ENCODE data around the gene ZNF335.

Gene ZNF335, protein sequence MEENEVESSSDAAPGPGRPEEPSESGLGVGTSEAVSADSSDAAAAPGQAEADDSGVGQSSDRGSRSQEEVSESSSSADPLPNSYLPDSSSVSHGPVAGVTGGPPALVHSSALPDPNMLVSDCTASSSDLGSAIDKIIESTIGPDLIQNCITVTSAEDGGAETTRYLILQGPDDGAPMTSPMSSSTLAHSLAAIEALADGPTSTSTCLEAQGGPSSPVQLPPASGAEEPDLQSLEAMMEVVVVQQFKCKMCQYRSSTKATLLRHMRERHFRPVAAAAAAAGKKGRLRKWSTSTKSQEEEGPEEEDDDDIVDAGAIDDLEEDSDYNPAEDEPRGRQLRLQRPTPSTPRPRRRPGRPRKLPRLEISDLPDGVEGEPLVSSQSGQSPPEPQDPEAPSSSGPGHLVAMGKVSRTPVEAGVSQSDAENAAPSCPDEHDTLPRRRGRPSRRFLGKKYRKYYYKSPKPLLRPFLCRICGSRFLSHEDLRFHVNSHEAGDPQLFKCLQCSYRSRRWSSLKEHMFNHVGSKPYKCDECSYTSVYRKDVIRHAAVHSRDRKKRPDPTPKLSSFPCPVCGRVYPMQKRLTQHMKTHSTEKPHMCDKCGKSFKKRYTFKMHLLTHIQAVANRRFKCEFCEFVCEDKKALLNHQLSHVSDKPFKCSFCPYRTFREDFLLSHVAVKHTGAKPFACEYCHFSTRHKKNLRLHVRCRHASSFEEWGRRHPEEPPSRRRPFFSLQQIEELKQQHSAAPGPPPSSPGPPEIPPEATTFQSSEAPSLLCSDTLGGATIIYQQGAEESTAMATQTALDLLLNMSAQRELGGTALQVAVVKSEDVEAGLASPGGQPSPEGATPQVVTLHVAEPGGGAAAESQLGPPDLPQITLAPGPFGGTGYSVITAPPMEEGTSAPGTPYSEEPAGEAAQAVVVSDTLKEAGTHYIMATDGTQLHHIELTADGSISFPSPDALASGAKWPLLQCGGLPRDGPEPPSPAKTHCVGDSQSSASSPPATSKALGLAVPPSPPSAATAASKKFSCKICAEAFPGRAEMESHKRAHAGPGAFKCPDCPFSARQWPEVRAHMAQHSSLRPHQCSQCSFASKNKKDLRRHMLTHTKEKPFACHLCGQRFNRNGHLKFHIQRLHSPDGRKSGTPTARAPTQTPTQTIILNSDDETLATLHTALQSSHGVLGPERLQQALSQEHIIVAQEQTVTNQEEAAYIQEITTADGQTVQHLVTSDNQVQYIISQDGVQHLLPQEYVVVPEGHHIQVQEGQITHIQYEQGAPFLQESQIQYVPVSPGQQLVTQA (N-terminal part only)

DNA sequence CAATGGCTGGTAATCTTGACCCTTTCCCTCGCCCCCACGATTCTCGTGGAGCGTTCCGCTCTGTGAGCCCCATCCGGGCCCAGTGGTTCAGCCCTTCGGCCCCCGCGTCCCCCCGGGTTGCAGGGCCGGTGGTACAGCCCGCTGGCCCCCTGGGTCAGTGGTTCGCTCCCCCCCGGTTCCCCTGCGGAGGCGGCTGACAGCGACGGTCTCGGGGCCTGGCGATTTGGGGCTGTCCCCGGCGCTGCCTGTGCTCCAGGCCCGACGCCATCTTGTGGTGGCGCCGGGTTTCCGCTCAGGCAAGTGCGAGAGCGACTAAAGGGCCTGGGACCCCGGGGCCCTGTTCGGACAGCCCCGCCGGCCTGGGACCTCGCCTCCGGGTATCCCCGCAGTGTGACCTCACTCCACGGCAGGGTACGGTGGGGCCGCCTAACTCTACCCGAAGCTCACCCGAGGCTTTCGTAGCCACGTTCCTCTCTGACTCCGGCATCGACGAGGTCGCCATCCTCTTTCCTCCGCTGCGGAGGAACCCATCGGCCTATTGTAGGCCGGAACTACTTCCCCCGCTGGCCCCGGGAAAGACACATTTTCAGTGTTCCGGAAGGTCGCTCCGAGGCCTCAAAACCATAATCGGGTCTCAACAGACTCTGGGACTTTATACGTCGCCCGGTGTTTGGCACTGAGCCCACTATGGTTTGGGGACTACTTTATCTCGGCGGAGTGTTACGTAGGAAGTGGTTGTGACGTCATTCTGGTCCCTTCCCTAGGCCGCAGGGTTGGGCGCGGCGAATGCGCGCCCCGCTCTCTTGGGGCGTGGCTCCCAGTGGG lies at the start of gene ZNF335:
Gene ZNF335, minus strand, starts transcription at position 529 of the 825 bp plus-strand sequence. CDS start 793 bp downstream, outside the sequence.
- in situ Hi-C loops (cut with MboI; ENCODE audit: low sequenced_read_pairs), result no loop called here

DNA sequence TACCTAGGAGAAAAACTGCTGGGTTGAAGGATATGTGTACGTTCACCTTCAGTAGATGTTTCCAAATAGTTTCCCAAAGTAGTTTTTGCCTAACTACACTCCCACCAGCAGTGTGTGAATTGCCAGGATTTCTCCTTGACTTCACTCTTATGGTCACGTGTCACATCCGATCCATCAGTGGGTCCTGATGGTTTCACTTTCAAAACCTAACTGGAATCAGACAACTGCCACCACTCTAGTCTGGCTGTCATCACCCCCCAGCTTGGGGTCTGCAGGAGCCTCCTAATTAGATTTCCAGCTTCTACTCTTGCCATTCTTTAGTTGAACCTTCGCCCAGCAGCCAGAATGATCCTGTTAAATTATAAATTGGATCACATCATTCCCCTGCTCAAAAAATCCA lies 48.6 kb upstream of the ZNF335 start:
- in situ Hi-C loops (cut with MboI; ENCODE audit: low sequenced_read_pairs), result no loop called here

DNA sequence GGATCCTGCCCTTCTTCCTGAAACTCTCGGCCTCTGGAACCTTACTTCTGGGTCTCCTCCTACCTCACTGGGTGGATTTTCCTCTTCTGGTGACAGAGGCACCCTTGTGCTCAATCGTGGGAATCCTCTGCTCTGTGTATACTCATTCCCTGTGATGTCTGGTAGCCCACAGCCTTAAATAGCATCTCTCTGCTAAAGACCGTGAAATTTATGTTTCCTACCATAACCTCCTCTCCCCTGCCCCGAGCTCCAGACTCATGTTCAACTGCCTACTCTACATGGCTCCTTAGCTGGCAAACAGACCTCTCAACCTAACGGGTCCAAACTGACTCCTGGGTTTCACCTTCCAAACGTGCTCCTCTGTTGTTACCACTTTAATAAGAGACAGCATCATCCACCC lies 46.6 kb upstream of the ZNF335 start:
- in situ Hi-C loops (cut with MboI; ENCODE audit: low sequenced_read_pairs), result no loop called here

DNA sequence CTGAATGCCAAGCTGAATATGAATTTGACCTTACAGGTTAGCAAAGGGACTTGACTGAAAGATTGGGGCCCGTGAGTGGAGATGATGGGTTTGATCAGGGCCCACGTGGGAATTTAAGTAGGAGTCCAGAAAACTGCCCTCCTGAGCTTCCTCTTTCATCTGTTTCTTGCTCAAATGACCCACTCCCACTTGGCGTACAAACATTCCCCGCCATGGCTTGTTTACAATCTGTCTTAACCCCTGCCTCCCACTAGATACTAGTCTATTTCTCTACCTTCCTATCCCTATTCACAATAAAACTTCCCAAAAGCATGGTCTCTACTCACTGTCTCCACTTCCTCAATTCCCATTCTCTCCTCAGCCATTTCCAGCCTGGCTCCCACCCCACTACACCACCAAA lies 46.1 kb upstream of the ZNF335 start:
- in situ Hi-C loops (cut with MboI; ENCODE audit: low sequenced_read_pairs), result no loop called here

DNA sequence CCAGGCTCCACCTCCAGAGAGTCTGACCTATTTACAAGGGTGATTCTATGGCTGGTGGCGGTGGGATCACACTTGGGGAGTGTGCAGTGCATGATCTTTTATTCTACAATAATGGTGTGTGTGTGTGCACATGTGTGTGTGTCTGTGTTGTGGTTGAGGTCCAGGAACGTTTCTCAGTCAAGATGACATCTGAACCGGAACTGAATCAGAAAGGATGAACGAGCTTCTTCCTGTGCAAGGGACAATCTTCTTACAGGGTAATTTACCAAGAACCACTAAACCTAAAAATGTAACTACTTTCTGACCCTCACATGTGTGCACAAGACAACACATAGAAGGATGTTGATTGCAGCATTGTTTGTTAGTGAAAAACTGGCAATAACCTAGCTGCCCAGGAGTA lies 45.3 kb upstream of the ZNF335 start:
- in situ Hi-C loops (cut with MboI; ENCODE audit: low sequenced_read_pairs), result no loop called here

DNA sequence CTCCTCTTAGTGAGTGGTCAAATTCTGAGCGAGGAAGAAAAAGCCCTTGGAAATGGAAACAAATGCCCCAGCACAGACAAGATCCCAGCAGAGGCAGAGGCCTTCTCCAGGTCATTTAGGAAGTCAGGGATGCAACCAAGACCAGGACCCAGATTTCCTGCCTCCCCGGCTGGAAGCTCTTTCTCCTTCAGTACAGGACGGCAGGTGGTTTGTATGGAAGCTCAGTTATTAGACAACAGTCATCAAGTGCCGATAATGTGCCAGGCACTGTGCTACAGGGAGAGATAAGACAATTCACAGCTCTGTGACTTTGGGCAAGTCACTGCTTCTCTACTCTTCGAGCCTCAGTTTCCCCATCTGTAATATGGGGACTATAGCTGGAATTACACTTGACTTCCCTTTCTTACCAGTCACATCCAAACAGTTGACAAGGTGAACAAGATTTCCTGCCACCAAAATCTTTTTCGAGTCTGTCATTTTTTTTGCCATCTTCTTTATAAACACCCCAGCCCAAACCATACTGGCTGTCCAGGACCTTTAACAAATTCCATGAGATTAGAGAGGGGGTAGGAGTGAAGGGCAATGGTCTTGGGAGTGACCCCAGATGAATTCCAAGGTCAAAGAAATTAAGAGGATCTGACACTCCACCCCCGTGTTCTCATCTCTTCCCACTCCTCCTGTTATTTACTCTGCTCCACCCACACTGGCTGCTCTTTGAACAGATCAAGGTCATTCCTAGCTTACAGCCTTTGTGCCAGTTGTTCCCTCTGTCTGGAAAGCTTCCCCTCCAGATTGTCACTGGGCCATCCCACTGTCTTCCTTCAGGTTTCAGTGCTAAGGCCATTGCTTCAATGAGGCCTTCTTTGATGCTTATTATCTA lies 42.8 kb upstream of the ZNF335 start:
- in situ Hi-C loops (cut with MboI; ENCODE audit: low sequenced_read_pairs), result no loop called here

DNA sequence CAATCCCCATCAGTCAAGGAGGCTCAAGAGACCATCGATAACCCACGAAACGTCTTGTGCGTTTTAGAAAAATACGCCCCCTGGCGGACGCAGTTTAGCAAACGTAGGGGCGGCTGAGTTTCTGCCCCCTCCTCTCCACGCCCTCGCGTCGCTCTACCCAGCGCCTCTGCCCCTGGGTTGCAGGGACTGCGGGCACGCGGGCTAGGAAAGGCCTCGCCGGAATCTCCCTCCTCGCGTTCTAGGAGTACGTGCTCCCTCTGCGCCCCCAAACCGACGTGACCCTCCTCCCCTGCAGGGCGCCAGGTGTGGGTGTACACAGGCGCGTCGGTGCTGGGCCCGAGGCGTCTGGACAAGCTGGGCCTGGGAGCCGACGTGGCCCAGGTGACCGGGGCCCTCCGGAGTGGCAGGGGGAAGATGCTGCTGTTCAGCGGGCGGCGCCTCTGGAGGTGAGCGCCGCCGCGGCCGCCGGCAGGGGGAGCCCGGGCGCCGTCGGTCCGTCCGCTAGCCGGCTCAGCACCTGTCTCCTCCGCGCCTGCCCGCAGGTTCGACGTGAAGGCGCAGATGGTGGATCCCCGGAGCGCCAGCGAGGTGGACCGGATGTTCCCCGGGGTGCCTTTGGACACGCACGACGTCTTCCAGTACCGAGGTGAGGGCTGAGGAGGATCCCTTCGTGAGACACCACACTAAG lies 42.0 kb upstream of the ZNF335 start:
- in situ Hi-C loops (cut with MboI; ENCODE audit: low sequenced_read_pairs), result no loop called here

DNA sequence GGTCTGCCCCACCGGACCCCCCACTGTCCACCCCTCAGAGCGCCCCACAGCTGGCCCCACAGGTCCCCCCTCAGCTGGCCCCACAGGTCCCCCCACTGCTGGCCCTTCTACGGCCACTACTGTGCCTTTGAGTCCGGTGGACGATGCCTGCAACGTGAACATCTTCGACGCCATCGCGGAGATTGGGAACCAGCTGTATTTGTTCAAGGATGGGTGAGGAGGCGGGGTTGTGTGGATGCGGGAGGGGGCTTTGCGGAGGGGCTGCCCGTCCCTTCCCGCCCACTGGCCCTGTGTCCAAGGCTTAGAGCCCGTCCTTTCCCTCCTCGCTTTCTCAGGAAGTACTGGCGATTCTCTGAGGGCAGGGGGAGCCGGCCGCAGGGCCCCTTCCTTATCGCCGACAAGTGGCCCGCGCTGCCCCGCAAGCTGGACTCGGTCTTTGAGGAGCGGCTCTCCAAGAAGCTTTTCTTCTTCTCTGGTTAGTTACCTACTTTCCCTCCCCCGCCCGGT lies 41.4 kb upstream of the ZNF335 start:
- in situ Hi-C loops (cut with MboI; ENCODE audit: low sequenced_read_pairs), result no loop called here

DNA sequence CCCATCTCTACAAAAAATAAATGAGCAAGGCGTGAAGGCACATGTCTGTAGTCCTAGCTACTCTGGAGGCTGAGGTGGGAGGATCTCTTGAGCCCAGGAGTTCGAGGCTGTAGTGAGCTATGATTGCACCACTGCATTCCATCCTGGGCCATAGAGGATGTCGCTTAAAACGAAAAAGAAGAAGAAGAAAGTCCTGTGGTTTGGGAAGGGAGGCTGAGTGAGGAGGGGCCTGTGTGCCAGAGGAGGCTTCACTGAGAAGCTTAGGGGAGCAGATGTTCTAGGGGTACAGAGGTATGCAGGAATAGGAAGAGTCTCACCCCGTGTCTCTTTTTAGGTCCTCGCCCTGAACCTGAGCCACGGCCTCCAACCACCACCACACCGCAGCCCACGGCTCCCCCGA lies 40.9 kb upstream of the ZNF335 start:
- in situ Hi-C loops (cut with MboI; ENCODE audit: low sequenced_read_pairs), result no loop called here

DNA sequence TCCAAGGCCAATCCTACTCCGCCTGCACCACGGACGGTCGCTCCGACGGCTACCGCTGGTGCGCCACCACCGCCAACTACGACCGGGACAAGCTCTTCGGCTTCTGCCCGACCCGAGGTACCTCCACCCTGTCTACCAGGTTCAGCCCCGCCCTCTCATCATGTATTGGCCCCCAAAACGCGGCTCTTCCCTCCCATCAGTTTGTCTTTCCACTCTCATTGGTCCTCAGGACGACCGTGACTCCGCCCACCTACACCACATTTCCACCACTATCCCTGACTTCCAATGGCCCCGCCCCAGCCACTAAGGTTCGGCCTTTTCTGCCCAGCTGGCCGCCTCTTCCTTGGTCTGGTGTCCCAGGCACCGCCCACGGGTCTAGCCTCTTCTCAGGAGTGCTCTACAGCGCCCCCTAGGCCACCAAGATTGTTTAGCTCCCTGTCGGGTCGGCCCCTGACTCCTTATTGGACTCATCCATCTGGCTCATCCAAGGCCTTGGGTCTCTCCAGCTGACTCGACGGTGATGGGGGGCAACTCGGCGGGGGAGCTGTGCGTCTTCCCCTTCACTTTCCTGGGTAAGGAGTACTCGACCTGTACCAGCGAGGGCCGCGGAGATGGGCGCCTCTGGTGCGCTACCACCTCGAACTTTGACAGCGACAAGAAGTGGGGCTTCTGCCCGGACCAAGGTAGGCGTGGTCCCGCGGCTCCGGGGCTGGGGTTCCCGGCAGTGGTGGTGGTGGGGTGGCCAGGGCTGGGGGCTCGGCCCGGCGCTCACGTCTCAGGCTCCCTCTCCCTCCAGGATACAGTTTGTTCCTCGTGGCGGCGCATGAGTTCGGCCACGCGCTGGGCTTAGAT lies 39.9 kb upstream of the ZNF335 start:
- in situ Hi-C loops (cut with MboI; ENCODE audit: low sequenced_read_pairs), result no loop called here

DNA sequence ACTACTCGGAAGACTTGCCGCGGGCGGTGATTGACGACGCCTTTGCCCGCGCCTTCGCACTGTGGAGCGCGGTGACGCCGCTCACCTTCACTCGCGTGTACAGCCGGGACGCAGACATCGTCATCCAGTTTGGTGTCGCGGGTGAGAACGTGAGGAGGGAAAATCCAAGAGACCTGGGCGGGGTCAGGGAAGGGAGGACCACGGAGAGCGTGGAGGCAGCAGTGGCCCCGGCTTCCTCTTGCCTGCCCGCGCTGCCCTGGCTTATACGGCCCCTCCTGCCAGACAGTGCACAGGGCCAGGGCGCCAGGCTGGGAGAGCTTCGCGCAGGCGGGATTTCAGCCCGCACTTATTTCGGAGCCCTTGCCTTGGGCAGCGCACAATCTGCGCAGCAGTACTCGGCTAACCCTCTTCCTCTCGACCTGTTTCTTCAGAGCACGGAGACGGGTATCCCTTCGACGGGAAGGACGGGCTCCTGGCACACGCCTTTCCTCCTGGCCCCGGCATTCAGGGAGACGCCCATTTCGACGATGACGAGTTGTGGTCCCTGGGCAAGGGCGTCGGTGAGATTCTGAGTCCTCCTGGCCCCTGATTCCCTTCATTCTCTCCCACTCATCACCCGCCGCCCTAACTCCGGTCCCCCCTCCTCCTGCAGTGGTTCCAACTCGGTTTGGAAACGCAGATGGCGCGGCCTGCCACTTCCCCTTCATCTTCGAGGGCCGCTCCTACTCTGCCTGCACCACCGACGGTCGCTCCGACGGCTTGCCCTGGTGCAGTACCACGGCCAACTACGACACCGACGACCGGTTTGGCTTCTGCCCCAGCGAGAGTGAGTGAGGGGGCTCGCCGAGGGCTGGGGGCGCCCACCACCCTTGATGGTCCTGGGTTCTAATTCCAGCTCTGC lies 38.7 kb upstream of the ZNF335 start:
- in situ Hi-C loops (cut with MboI; ENCODE audit: low sequenced_read_pairs), result no loop called here

DNA sequence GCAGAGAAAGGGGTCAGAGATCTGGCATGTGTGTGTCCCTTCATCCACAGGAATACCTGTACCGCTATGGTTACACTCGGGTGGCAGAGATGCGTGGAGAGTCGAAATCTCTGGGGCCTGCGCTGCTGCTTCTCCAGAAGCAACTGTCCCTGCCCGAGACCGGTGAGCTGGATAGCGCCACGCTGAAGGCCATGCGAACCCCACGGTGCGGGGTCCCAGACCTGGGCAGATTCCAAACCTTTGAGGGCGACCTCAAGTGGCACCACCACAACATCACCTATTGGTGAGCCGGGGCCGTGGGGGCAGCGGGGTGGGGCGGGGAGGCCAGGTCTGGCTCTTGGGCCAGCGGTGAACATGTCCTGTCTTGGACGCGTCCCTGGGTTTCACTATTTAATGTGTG lies 37.8 kb upstream of the ZNF335 start:
- in situ Hi-C loops (cut with MboI; ENCODE audit: low sequenced_read_pairs), result no loop called here

DNA sequence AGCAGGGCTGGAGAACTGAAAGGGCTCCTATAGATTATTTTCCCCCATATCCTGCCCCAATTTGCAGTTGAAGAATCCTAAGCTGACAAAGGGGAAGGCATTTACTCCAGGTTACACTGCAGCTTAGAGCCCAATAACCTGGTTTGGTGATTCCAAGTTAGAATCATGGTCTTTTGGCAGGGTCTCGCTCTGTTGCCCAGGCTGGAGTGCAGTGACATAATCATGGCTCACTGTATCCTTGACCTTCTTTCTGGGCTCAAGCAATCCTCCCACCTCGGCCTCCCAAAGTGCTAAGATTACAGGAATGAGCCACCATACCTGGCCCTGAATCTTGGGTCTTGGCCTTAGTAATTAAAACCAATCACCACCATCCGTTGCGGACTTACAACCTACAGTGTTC lies 35.7 kb upstream of the ZNF335 start:
- in situ Hi-C loops (cut with MboI; ENCODE audit: low sequenced_read_pairs), result no loop called here

DNA sequence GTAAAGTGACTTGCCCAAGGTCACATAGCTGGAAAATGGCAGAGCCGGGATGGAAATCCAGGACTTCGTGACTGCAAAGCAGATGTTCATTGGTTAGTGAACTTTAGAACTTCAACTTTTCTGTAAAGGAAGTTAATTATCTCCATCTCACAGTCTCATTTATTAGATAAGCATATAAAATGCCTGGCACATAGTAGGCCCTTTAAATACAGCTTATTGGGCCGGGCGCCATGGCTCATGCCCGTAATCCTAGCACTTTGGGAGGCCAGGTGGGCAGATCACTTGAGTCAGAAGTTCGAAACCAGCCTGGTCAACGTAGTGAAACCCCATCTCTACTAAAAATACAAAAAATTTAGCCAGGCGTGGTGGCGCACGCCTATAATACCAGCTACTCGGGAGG lies 35.0 kb upstream of the ZNF335 start:
- in situ Hi-C loops (cut with MboI; ENCODE audit: low sequenced_read_pairs), result no loop called here

DNA sequence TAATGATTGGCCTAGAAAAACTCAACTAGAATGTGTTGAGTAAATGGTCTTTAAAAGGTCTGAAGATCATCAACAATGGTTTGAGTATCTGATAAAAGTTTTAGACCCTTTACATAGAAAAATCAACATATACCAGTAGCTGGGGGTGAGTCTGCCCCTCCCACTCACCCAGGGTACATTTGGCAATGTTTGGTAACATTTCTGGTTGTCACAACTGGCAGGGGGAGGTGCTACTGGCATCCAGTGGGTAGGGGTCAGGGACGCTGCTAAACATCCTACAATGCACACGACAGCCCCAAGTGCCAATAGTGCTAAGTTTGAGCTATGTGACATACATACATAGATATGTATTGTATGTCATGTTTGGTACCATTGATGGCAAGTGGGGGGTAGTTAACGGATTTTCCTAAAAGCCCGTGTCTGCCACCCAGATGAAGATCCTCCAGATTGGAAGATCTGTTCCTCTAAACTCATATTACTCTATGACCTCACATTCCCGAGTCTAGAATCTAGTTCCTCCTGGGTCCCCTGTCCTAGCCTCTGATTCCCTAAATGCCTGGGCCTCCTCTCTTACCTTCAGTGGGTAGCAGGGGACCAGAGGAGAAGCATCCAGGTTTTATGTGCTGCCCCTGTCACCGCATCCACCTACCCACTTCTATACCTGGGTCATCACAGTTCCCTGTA lies 34.2 kb upstream of the ZNF335 start:
- in situ Hi-C loops (cut with MboI; ENCODE audit: low sequenced_read_pairs), result no loop called here

DNA sequence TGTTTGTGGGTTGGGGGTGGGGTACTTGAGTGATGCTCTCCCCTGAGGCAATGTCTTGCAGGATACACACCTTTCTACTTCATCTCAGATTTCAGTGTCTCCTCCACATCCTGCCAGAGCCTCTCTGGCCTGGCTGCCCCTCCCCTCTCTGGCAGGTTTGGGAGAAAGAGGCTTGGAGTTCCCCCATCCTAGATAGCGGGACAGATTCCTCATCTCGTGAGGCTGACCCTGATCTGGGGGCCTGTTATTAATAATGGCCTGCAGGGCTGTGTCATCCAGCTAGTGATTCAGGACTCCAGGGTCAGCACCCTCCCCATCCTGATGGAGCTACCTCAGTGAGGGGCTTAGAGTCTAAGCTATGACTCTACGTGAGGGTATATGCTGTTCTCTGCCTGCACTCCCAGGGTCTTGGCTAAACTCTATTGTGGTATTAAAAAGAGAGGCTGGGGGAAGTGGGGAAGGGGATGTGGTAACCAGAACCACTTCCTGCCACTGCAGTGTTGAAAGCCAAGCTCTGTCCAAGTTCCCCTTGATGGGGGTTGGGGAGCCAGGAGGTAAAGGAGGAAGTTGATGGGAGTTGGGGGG lies 33.0 kb upstream of the ZNF335 start:
- in situ Hi-C loops (cut with MboI; ENCODE audit: low sequenced_read_pairs), result no loop called here

Data from HL-60/S4 treated with retinoic acid at 250 ng/mL for 4 days and 3 days (cell line).